Measurements from ENCODE around the gene AGRN. TPM values are rescaled to one million over a fixed set of nuclear protein-coding genes. Genes with fewer than 3 reads are reported as not detected.
"Not testable (repeated sequence)": the region's sequence is repeated elsewhere in the genome, so short reads cannot be mapped to it uniquely, and the experiment has no call there.

Gene AGRN
- total RNA-seq, 4 donors from 2014 or later = 17.0 to 31.6 (median 22.6) TPM

GRCh38 chr1:982765-983436, 37.0 kb upstream of the AGRN start:
- no peak for DNase-seq (ENCODE audit: extremely low spot score)
- peaks cover 0 to 71% (median 3%) of the 10 kb centered on the region in 4 donors for H3K27me3 ChIP-seq
- WGBS = 81% methylated on average over 28 of the region's 43 CpGs

GRCh38 chr1:983798-984475, 36.0 kb upstream of the AGRN start:
- no peak for DNase-seq (ENCODE audit: extremely low spot score)
- peak overlapping the region in 3 of 4 donors; percentile 22 to 42 (median 28) for H3K4me3 ChIP-seq
- H3K9me3 ChIP-seq = no peaks in the 10 kb centered on the region
- peaks cover 4 to 8% (median 7%) of the 10 kb centered on the region in 4 donors for H3K4me1 ChIP-seq
- no peaks in the 10 kb centered on the region for H3K36me3 ChIP-seq
- WGBS = 16% methylated on average over 21 of the region's 29 CpGs
- intact Hi-C loops (cut with DNase I) = loop anchor here (2.0 kb wide), 1 partner anchor 79 kb away; no protein-coding TSS in a partner anchor
- no peak overlapping the region for H3K27ac ChIP-seq (replicated peaks in 1 of 4)
- TF ChIP-seq POLR2AphosphoS5 (IDR thresholded peaks at IDR 0.05) = no peak
- TF ChIP-seq CTCF (IDR thresholded peaks at IDR 0.05) = peak; percentile 70 to 99 (median 91)
- H3K27me3 ChIP-seq = peaks cover 0 to 61% (median 3%) of the 10 kb centered on the region in 4 donors

More at GRCh38 chr1:982765-983436, 37.0 kb upstream of the AGRN start:
- Histone ChIP-seq H3K36me3 (no peaks in the 10 kb centered on the region), H3K27ac (replicated peaks in 1 of 4) (no peak overlapping the region), H3K4me3 (no peak overlapping the region), H3K4me1 (peaks cover 4 to 8% (median 7%) of the 10 kb centered on the region in 4 donors), H3K9me3 (no peaks in the 10 kb centered on the region)
- intact Hi-C loops (cut with DNase I) = no loop called here
- TF ChIP-seq CTCF (IDR thresholded peaks at IDR 0.05) (no peak), POLR2AphosphoS5 (IDR thresholded peaks at IDR 0.05) (no peak), EP300 (IDR thresholded peaks at IDR 0.05) (no peak), POLR2A (IDR thresholded peaks at IDR 0.05; ENCODE audit: low read depth) (no peak)

- Histone ChIP-seq H3K36me3 (no peaks in the 10 kb centered on the region), H3K9me3 (no peaks in the 10 kb centered on the region), H3K4me1 (peaks cover 4 to 8% (median 7%) of the 10 kb centered on the region in 4 donors), H3K4me3 (peak overlapping the region in 3 of 4 donors; percentile 22 to 42 (median 28)), H3K27me3 (peaks cover 0 to 56% (median 3%) of the 10 kb centered on the region in 4 donors), H3K27ac (replicated peaks in 1 of 4) (no peak overlapping the region)
- intact Hi-C loops (cut with DNase I) = loop anchor here (2.0 kb wide), 1 partner anchor 78 kb away; no protein-coding TSS in a partner anchor
- TF ChIP-seq EP300 (IDR thresholded peaks at IDR 0.05) (no peak), POLR2AphosphoS5 (IDR thresholded peaks at IDR 0.05) (no peak), CTCF (IDR thresholded peaks at IDR 0.05) (peak in 1 of 3 experiments; percentile 19), POLR2A (IDR thresholded peaks at IDR 0.05; ENCODE audit: low read depth) (no peak)
- DNase-seq (ENCODE audit: extremely low spot score) = no peak
- WGBS = 59% methylated on average over 12 of the region's 12 CpGs
These were observed 35.5 kb upstream of the AGRN start for GRCh38 chr1:984476-984814.

- Histone ChIP-seq H3K4me3 (no peak overlapping the region), H3K27me3 (peaks cover 0 to 49% (median 3%) of the 10 kb centered on the region in 4 donors), H3K27ac (replicated peaks in 1 of 4) (no peak overlapping the region), H3K36me3 (no peaks in the 10 kb centered on the region), H3K9me3 (no peaks in the 10 kb centered on the region), H3K4me1 (peaks cover 4 to 8% (median 7%) of the 10 kb centered on the region in 4 donors)
- intact Hi-C loops (cut with DNase I) = loop anchor here (2.0 kb wide), 1 partner anchor 78 kb away; no protein-coding TSS in a partner anchor
- TF ChIP-seq POLR2AphosphoS5 (IDR thresholded peaks at IDR 0.05) = no peak
- no peak for TF ChIP-seq CTCF (IDR thresholded peaks at IDR 0.05)
- TF ChIP-seq EP300 (IDR thresholded peaks at IDR 0.05) = no peak
- TF ChIP-seq POLR2A (IDR thresholded peaks at IDR 0.05; ENCODE audit: low read depth) = no peak
- no peak for DNase-seq (ENCODE audit: extremely low spot score)
- WGBS = 76% methylated on average over 12 of the region's 13 CpGs
These were observed 34.8 kb upstream of the AGRN start for GRCh38 chr1:985126-985525.

- DNase-seq (ENCODE audit: extremely low spot score); H3K36me3 ChIP-seq; H3K4me3 ChIP-seq; intact Hi-C loops (cut with DNase I); H3K4me1 ChIP-seq; H3K27ac ChIP-seq (replicated peaks in 1 of 4): not testable (repeated sequence)
- peaks cover 0 to 25% (median 0%) of the 10 kb centered on the region in 4 donors for H3K27me3 ChIP-seq
- H3K9me3 ChIP-seq = peaks cover 0 to 15% (median 11%) of the 10 kb centered on the region in 4 donors
- 88% methylated on average over 5 of the region's 5 CpGs for WGBS
These were observed 31.9 kb upstream of the AGRN start for GRCh38 chr1:988061-988460.

- H3K9me3 ChIP-seq = peaks cover 0 to 15% (median 11%) of the 10 kb centered on the region in 4 donors
- intact Hi-C loops (cut with DNase I) = not testable (repeated sequence)
- 97% methylated on average over 6 of the region's 6 CpGs for WGBS
These were observed 28.6 kb upstream of the AGRN start for GRCh38 chr1:991275-991674.

More at GRCh38 chr1:991275-991674, 28.6 kb upstream of the AGRN start:
- H3K4me1 ChIP-seq; H3K4me3 ChIP-seq; H3K36me3 ChIP-seq; DNase-seq (ENCODE audit: extremely low spot score); H3K27me3 ChIP-seq; H3K27ac ChIP-seq (replicated peaks in 1 of 4): not testable (repeated sequence)

Measured in esophagus muscularis mucosa (tissue), 4 donors.